Stimulated activated CD4-positive, alpha-beta T cell treated with anti-CD3 and anti-CD28 coated beads, TNF-alpha, amount 100 ng/mL, for 48 hours (primary cell): ENCODE results near the gene MTMR11.
"Not testable (repeated sequence)": the region's sequence is repeated elsewhere in the genome, so short reads cannot be mapped to it uniquely, and the experiment has no call there.

Source experiments
- DNase-seq, 3 donors: peaks; one replicate each; pipeline ENCODE4 v3.0.0-alpha.2; 2020; ENCODE audit warnings: low read depth in 3 of 3

Gene MTMR11

DNA sequence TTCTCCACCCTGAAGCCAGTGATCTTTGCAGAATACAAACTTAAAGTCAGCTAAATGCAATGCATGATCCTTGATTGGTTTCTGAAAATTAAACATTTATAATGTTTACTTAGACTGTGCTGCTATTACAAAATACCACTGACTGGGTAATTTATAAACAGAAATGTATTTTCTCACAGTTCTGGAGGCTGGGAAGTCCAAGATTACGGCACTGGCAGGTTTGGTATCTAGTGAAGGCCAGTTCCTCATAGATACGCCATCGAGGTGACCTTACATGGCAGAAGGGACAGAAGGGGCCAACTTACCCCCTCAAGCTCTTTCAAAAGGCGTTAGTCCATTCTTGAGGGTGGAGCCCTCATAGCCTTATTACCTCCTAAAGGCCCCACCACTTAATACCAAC lies 40.1 kb downstream of the MTMR11 start:
- DNase-seq, result no peak

DNA sequence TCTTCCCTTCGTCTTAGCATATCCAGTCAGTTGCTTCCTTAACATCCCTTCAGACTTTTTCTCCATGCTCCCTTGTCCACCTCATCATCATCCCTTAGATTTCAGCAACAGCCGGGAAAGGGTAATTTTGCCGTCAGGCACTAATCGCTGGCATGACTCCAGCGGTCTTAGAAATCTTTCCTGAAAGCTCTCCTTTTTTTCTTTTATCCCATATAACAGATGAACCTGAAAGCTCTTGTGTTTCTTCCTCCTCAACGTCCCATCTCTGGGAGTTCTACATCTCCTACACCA lies 47.7 kb downstream of the MTMR11 start:
- DNase-seq, result no peak

DNA sequence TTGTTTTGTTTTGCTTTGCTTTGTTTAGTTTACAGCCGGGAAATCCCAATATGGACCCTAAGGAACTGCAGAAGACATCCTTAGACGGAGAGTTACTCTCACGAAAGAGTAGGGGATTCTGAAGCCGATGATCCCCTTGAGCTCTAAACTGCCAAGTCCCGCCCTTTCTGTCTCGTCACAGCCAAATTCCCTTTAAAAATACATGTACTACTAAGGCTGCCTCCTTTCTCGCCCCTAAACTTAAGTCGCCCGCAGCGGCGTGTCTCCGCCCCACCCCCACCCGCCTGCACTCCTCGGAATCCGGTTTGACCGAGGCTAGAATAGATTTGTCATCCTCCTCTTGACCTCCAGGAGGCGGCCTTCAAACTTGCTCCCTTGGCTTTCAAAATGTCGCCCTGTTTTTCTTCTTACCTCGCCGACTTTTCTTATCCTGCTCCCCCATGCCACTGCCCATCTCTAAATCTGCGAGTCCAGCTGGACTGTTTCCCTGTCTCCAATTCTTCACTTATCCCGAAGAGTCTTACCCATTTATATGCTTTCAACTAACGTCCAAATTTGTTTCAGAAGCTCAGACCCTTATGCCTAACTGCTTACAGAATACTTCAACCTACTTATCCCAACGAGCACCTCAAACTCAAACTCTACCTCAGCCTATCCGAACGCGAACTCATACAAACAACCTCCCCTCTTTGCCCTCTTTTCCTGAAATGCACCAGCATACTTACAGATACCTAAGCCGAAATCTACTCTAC lies 48.3 kb downstream of the MTMR11 start:
- DNase-seq, result peak; percentile 67 to 82 (median 75)

DNA sequence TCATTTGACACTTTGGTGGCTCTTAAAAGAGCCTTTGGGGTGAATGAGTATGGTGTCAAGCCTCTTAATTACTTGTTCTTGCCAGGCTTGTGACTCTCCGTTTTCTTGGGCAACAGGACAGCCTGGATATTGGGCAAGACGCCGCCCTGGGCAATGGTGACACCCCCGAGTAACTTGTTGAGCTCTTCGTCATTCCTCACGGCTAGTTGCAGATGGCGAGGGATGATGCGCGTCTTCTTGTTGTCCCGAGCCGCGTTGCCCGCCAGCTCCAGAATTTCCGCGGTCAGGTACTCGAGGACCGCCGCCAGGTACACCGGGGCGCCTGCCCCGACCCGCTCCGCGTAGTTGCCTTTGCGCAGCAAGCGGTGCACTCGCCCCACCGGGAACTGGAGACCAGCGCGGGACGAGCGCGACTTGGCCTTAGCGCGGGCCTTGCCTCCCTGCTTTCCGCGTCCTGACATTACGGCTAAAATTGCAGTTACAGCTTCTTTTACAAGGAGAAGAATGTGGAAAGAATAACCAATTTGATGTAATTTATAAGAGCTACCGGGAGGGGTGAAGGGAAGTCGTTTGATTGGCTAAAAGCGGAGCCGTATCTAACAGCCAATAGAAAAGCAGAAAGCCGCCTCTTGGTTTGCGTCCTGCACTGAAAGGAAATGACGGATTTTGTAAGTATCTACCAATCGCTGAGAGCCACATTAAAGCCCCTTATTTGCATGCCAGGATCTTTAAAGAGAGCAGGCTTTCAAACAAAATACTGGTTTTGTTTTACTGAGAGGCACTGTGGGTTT lies 49.0 kb downstream of the MTMR11 start:
- DNase-seq, result peak; percentile 40 to 69 (median 58)

DNA sequence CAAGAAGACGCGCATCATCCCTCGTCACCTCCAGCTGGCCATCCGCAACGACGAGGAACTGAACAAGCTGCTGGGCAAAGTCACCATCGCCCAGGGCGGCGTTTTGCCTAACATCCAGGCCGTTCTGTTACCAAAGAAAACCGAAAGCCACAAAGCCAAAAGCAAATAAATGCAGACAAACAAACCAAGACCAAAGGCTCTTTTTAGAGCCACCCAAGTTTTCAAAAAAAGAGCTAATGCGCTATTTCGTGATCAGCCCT lies 49.6 kb downstream of the MTMR11 start:
- not testable (repeated sequence) for DNase-seq

DNA sequence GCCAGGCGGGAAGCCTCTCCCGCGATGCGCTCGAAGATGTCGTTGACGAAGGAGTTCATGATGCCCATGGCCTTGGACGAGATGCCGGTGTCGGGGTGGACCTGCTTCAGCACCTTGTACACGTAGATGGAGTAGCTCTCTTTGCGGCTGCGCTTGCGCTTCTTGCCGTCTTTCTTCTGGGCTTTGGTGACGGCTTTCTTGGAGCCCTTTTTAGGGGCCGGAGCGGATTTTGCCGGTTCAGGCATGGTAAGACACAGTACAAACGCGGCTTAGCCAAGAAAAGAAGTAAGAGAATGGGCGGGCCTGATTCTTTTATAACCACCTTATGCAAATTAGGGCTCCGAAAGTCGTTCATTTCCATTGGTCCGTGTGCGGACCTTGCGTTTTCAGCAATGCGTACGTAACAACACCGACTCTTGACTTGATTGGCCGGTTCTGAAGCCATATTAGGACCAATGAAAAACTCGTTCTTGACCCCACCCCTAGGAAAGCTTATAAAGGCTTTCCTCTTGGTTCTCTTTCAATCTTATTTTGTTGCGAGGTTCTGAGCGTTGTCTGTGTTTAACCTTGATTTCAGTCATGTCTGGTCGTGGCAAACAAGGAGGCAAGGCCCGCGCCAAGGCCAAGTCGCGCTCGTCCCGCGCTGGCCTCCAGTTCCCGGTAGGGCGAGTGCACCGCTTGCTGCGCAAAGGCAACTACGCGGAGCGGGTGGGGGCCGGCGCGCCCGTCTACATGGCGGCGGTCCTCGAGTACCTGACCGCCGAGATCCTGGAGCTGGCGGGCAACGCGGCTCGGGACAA lies 50.1 kb downstream of the MTMR11 start:
- DNase-seq, result peak; percentile 60 to 80 (median 70)

DNA sequence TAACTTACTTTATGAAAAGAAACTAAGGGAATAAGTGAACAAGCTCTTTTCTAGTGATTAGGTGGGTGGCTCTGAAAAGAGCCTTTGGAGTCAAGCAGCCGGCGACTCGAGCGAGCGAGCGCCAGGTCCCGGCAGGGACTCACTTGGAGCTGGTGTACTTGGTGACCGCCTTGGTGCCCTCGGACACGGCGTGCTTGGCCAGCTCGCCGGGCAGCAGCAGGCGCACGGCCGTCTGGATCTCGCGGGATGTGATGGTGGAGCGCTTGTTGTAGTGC lies 50.6 kb downstream of the MTMR11 start:
- not testable (repeated sequence) for DNase-seq

DNA sequence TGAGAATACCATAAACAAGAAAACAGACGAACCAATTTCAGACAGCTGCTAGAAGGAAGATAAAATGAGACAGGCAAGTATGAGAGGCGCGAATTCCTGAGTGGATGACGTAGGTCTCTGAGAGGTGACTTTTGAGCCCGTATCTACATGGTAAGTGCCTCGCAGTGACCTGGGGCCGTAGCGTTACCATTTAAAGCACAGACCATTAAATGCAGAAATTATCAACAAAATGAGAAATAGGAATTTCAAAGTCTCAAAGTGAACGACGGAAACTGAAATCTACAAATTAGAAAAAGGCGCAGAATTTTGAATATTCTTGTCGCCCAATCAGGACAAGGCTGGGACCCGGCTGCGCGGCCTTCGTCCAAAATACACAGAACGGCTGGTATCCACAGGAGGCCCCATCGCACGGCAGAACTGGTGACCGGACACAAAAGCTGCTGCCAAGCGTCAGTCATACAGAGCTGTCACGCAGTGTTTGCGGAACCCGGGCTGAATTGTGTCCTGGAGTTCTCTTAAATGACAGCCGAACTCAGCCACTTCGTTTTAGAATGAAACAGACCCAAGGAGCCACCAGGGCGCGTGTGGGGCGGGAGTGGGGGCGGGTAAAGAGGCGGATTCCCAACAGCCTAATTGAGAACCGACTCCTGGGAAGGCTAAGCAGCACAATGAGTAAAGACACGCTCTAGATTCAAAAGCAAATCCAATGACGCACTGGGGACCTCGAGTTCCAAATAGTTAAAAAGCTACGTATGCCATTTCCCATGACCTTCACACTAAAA lies 51.1 kb downstream of the MTMR11 start:
- peak; percentile 57 to 77 (median 57) for DNase-seq

DNA sequence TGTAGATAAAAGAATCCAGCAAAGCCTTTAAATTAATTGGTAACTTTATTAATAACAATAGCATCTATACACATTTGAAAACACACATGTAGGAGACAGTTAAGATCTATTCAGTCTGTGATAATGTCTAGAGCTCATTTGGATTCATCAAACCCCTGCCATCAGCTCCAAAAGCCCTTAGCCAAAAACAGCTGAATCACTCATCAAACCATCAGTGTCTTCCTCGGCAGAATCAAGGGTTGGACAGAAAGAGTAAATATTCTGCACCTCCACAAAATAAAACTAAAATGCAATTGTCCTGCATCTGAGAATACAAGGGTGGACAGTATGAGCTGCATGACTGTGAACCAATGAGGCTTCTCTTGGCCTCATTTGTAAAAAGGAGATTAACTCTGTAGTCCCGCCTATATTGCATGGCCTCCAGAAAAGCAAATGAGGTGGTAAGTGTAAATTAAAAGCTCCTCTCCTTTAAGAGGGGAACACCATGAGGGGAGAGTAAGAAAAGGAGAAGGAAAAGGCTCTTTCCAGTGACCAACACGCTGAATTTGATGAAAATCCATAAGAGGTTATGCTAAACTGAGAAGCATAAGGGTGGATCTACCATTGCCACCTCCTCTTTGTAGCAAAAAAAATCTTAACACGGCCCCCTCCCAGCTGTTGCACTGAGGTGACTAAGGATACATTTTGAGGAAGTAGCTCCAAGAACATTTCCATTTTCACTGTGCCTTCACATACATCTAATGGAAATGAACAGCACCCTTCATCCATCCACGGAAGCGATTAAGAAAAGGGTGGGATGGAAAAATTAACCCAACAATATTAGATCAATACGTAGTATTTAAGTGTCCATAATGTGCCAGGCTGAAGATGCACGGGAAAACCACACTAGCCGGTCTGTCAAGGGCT lies 52.0 kb downstream of the MTMR11 start:
- DNase-seq, result peak in 1 of 3 donors; percentile 6

DNA sequence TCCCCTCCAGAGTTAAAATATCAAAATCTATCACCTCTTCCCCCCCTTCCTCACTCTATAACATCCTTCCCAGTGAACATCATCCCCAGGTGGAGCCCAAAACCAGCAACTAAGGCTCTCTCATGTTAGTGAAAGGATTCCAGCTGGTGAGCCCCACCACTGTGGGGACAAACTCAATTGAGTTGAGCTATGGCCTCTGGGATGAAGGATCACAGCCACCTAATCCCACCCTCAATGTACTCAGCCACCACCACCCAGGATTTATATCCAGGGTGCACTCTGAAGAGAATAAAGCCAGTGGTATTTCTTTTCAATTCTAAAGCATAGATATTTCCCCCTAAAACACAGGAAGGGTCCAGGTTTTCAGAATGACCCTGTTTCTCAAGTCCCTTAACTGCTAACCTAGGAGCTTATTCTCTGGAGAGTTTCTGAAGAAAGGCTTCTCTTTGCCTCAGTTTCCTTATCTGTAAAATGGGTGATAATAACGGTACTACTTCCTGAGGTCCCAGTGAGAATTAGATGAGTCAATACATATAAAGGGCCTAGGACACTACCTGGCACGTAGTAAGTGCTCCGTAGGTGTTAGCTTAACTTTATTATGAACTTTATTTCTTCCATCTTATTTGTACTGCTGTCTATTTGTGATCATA lies 53.0 kb downstream of the MTMR11 start:
- DNase-seq, result no peak

DNA sequence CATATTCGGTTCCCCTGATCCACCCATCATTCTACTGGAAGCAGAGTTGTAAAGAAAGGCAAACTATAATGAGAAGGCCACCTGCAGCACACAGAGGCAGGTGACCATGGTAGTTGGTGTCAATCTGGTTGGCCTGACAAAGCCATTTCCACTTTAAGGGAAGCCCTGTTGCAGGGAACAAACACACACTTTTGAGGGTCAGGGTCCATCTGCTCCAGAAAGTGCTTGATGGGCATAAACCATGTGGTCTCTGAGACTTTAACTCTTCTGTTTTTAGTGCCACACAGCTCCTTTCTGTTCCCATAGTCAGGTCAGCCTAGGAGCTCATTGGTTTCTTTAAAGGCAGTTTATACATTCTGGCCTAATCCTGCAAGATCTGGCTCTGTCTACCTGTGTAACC lies 54.8 kb downstream of the MTMR11 start:
- DNase-seq, result no peak

DNA sequence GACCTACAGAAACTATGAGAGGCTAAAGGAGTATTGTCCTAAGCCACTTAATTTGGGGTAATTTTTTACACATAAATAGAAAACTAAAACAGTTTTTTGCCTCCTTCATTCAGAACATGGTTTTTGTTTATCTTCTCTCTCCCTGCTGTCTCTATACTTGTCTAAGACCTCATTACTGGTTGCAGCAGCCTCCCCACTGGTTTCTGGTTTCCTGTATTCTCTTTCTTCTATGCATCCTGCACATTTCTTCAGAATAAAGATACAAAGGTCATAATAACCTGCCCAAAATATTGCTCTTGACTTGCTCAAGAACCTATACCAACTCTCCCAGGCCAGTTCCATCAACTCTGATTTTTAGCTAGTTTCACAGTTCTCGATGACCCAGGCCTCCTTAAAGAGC lies 57.1 kb downstream of the MTMR11 start:
- DNase-seq, result no peak
